ENCODE measurements around the gene CD82.

DNA sequence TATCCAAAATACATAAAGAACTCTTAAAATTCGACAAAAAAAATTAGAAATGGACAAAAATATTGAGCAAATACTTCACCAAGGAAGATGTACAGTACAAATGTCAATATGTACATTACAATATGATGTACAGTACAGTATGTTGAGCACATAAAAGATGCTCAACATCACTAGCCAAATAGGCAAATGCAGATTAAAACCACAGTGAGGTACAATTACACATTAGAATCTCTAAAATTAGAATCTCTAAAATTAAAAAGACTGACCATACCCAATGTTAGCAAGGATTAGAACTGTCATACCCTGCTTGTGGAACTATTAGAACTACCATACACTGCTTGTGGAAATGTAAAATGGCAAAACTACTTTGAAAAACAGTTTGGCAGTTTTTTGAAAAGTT lies 82.6 kb downstream of the CD82 start:
- TF ChIP-seq, protein P1, sequence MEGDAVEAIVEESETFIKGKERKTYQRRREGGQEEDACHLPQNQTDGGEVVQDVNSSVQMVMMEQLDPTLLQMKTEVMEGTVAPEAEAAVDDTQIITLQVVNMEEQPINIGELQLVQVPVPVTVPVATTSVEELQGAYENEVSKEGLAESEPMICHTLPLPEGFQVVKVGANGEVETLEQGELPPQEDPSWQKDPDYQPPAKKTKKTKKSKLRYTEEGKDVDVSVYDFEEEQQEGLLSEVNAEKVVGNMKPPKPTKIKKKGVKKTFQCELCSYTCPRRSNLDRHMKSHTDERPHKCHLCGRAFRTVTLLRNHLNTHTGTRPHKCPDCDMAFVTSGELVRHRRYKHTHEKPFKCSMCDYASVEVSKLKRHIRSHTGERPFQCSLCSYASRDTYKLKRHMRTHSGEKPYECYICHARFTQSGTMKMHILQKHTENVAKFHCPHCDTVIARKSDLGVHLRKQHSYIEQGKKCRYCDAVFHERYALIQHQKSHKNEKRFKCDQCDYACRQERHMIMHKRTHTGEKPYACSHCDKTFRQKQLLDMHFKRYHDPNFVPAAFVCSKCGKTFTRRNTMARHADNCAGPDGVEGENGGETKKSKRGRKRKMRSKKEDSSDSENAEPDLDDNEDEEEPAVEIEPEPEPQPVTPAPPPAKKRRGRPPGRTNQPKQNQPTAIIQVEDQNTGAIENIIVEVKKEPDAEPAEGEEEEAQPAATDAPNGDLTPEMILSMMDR (IDR thresholded peaks at IDR 0.05) = no peak
- TF ChIP-seq POLR2A (IDR thresholded peaks at IDR 0.05) = no peak
